HepG2 (cell line): ENCODE data around the gene DUOXA1.

Experiments
- HDAC1 ChIP-seq: sonication (generic); formaldehyde crosslinking; IDR thresholded peaks from 2 replicates; pipeline ENCODE4 v1.5.1; 2020; ENCODE audit warnings: mild to moderate bottlenecking, missing genetic modification reagents
- HMG20A ChIP-seq: IDR thresholded peaks from 2 replicates; pipeline ENCODE4 v1.6.1; 2016; ENCODE audit warnings: borderline replicate concordance
- POLR2AphosphoS5 ChIP-seq: IDR thresholded peaks from 2 replicates; pipeline ENCODE4 v1.6.1; 2012; ENCODE audit warnings: low read depth, low read length
- SIN3B ChIP-seq: fragments of 150-350 bp; IDR thresholded peaks from 2 replicates; pipeline ENCODE4 v1.6.1; 2014; ENCODE audit warnings: low read length
- ZBTB21 ChIP-seq: sonication (generic); formaldehyde crosslinking; IDR thresholded peaks from 2 replicates; pipeline ENCODE4 v1.4.0; 2020; ENCODE audit warnings: missing genetic modification reagents
- TF ChIP-seq, protein P1 (sequence below): sonication (generic); formaldehyde crosslinking; IDR thresholded peaks from 2 replicates; pipeline ENCODE4 v1.5.0; 2020; ENCODE audit warnings: mild to moderate bottlenecking, missing genetic modification reagents, moderate library complexity
- TF ChIP-seq, protein P2 (sequence below): sonication (generic); formaldehyde crosslinking; IDR thresholded peaks from 2 replicates; pipeline ENCODE4 v1.5.1; 2020; ENCODE audit warnings: mild to moderate bottlenecking, missing genetic modification reagents, moderate library complexity
- TF ChIP-seq, protein P3 (sequence below): sonication (generic); formaldehyde crosslinking; IDR thresholded peaks from 2 replicates; pipeline ENCODE4 v1.4.0; 2020; ENCODE audit warnings: missing genetic modification reagents; ENCODE audit errors: not compliant biosample characterization

DNA sequence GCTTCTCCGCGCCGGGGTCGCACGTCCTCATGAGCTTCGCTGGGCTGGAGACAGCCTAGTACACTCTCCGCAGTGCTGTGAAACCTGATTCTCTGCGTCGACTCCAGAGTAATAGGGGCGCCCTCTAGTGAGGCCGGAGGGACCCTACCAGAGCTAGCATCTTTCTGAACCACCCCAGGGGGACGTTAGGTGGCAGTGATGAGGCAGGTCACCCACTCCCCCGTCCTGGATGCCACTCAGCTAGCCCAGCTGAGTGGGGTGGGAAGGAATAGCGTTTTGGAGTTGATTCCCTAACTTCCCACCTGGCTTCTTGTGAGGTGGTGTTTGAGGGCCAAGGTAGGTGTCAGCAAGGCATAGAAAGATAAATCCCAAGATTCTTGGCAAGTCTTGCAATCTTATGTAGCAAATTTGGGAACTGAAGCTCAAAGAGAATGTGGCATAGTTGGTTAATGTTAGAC is 11.5 kb downstream of the DUOXA1 start:
- no peak for TF ChIP-seq SIN3B
- no peak for TF ChIP-seq ZBTB21
- TF ChIP-seq, protein P1, sequence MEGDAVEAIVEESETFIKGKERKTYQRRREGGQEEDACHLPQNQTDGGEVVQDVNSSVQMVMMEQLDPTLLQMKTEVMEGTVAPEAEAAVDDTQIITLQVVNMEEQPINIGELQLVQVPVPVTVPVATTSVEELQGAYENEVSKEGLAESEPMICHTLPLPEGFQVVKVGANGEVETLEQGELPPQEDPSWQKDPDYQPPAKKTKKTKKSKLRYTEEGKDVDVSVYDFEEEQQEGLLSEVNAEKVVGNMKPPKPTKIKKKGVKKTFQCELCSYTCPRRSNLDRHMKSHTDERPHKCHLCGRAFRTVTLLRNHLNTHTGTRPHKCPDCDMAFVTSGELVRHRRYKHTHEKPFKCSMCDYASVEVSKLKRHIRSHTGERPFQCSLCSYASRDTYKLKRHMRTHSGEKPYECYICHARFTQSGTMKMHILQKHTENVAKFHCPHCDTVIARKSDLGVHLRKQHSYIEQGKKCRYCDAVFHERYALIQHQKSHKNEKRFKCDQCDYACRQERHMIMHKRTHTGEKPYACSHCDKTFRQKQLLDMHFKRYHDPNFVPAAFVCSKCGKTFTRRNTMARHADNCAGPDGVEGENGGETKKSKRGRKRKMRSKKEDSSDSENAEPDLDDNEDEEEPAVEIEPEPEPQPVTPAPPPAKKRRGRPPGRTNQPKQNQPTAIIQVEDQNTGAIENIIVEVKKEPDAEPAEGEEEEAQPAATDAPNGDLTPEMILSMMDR (CRISPR knock-in tag), result peak; percentile 99
- no peak for TF ChIP-seq POLR2AphosphoS5
- peak; percentile 32; the same call in 1 of the 2 replicates for TF ChIP-seq HDAC1
- TF ChIP-seq, protein P2, sequence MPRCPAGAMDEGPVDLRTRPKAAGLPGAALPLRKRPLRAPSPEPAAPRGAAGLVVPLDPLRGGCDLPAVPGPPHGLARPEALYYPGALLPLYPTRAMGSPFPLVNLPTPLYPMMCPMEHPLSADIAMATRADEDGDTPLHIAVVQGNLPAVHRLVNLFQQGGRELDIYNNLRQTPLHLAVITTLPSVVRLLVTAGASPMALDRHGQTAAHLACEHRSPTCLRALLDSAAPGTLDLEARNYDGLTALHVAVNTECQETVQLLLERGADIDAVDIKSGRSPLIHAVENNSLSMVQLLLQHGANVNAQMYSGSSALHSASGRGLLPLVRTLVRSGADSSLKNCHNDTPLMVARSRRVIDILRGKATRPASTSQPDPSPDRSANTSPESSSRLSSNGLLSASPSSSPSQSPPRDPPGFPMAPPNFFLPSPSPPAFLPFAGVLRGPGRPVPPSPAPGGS (CRISPR knock-in tag), result peak; percentile 62; the same call in 1 of the 2 replicates
- TF ChIP-seq, protein P3, sequence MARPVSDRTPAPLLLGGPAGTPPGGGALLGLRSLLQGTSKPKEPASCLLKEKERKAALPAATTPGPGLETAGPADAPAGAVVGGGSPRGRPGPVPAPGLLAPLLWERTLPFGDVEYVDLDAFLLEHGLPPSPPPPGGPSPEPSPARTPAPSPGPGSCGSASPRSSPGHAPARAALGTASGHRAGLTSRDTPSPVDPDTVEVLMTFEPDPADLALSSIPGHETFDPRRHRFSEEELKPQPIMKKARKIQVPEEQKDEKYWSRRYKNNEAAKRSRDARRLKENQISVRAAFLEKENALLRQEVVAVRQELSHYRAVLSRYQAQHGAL (CRISPR knock-in tag), result no peak
- no peak; the same call in 1 of the 2 replicates for TF ChIP-seq HMG20A (CRISPR knock-in tag)
